ENCODE data around the gene CDK5.
"Not testable (repeated sequence)": the region's sequence is repeated elsewhere in the genome, so short reads cannot be mapped to it uniquely, and the experiment has no call there.

CDK5 gene

GRCh38 chr7:151033864-151034249 is 23.8 kb downstream of the CDK5 start:
- no peak for DNase-seq (ENCODE audit: low read depth)

- DNase-seq (ENCODE audit: low read depth), result no peak
Observed at GRCh38 chr7:151032936-151033863, 24.5 kb downstream of the CDK5 start.

- DNase-seq (ENCODE audit: low read depth), result no peak
Observed at GRCh38 chr7:151031011-151031410, 26.7 kb downstream of the CDK5 start.

GRCh38 chr7:151028948-151029501 is 28.7 kb downstream of the CDK5 start:
- no peak for DNase-seq (ENCODE audit: low read depth)

- DNase-seq (ENCODE audit: low read depth), result peak; percentile 98
Observed at GRCh38 chr7:151028131-151028947, 29.4 kb downstream of the CDK5 start, which contains the start of gene ABCB8. ABCB8 (plus strand) TSS chr7:151028450; CDS start chr7:151028516, 66 bp downstream.

GRCh38 chr7:151027728-151028130 is 30.0 kb downstream of the CDK5 start:
- DNase-seq (ENCODE audit: low read depth), result not testable (repeated sequence)

GRCh38 chr7:151026771-151027727 is 30.6 kb downstream of the CDK5 start:
- not testable (repeated sequence) for DNase-seq (ENCODE audit: low read depth)

GRCh38 chr7:151025924-151026671 is 31.6 kb downstream of the CDK5 start:
- peak; percentile 32 for DNase-seq (ENCODE audit: low read depth)

- no peak for DNase-seq (ENCODE audit: low read depth)
Observed at GRCh38 chr7:151024435-151025056, 33.2 kb downstream of the CDK5 start, which contains the start of gene ATG9B. ATG9B (minus strand) TSS chr7:151024494; CDS start chr7:151024423, 71 bp downstream.

GRCh38 chr7:151023232-151023631 is 34.5 kb downstream of the CDK5 start:
- DNase-seq (ENCODE audit: low read depth), result no peak

- no peak for DNase-seq (ENCODE audit: low read depth)
Observed at GRCh38 chr7:151020231-151020630, 37.5 kb downstream of the CDK5 start.

- DNase-seq (ENCODE audit: low read depth), result no peak
Observed at GRCh38 chr7:151019130-151019447, 38.6 kb downstream of the CDK5 start.

- DNase-seq (ENCODE audit: low read depth), result peak; percentile 26
Observed at GRCh38 chr7:151018421-151019129, 39.1 kb downstream of the CDK5 start.

GRCh38 chr7:151017953-151018420 is 39.7 kb downstream of the CDK5 start:
- peak; percentile 46 for DNase-seq (ENCODE audit: low read depth)

- DNase-seq (ENCODE audit: low read depth), result no peak
Observed at GRCh38 chr7:151017370-151017952, 40.2 kb downstream of the CDK5 start.

- no peak for DNase-seq (ENCODE audit: low read depth)
Observed at GRCh38 chr7:151016942-151017341, 40.8 kb downstream of the CDK5 start.

GRCh38 chr7:151016505-151016904 is 41.2 kb downstream of the CDK5 start:
- DNase-seq (ENCODE audit: low read depth), result no peak

- no peak for DNase-seq (ENCODE audit: low read depth)
Observed at GRCh38 chr7:151015967-151016366, 41.7 kb downstream of the CDK5 start.

- no peak for DNase-seq (ENCODE audit: low read depth)
Observed at GRCh38 chr7:151014950-151015349, 42.7 kb downstream of the CDK5 start.
